ENCODE measurements around the gene GMEB1. TPM values are rescaled to one million over a fixed set of nuclear protein-coding genes. Genes with fewer than 3 reads are reported as not detected.
"Not testable (repeated sequence)": the region's sequence is repeated elsewhere in the genome, so short reads cannot be mapped to it uniquely, and the experiment has no call there.

Gene GMEB1
- total RNA-seq, 1 experiment from 2014 or later, result 5.2 TPM

- intact Hi-C loops (cut with micrococcal nuclease); BruUV-seq (replicated peaks): not testable (repeated sequence)
Measured at GRCh38 chr1:28725365-28725764, 56.8 kb downstream of the GMEB1 start.

GRCh38 chr1:28735961-28736449 lies 67.4 kb downstream of the GMEB1 start:
- TSS peak; percentile 69 for BruUV-seq (replicated peaks)
- Histone ChIP-seq H3K27me3 (ENCODE audit: low read length) (no peaks in the 10 kb centered on the region), H3K79me2 (ENCODE audit: low read length) (peaks cover 43% of the 10 kb centered on the region), H3K4me3 (ENCODE audit: low read length) (peak overlapping the region; percentile 90), H3K9ac (ENCODE audit: low read length) (peak overlapping the region; percentile 98), H3F3A (ENCODE audit: low read length, unreplicated experiment) (no peaks in the 10 kb centered on the region), H3K36me3 (ENCODE audit: low read depth, low read length) (peaks cover 24% of the 10 kb centered on the region), H3K27ac (ENCODE audit: low read length) (peak overlapping the region; percentile 4; the same call in 1 of the 2 replicates), H4K20me1 (ENCODE audit: low read length) (peaks cover 28% of the 10 kb centered on the region), H3K4me2 (ENCODE audit: low read length) (peak overlapping the region; percentile 83), H3K4me1 (ENCODE audit: insufficient read depth, low read length) (peaks cover 21% of the 10 kb centered on the region), H3K9me3 (ENCODE audit: low read length) (no peaks in the 10 kb centered on the region), H2AFZ (ENCODE audit: low read length) (peak overlapping the region; percentile 91), H3K9me2 (replicated peaks; ENCODE audit: low read length) (no peaks in the 10 kb centered on the region)
- intact Hi-C loops (cut with micrococcal nuclease), result loop anchor here (1.0 to 2.0 kb wide), 4 partner anchors 67 to 141 kb away; partner anchors contain the start of genes RNU11 and TAF12
- POLR2A ChIA-PET (ENCODE audit: unreplicated experiment), result interaction anchor here (0.5 to 1.3 kb wide), 7 partner anchors 12 to 93 kb away, joined by 4 to 32 read pairs (median 5); partner anchors contain the start of genes GMEB1, RNU11 and TAF12
- DNase-seq, result no peak
- CTCF ChIA-PET, result interaction anchor here (0.9 to 1.2 kb wide), 2 partner anchors 12 to 19 kb away, joined by 4 to 23 read pairs; no protein-coding TSS in a partner anchor
- no peak for ATAC-seq
- TF ChIP-seq, protein P1, sequence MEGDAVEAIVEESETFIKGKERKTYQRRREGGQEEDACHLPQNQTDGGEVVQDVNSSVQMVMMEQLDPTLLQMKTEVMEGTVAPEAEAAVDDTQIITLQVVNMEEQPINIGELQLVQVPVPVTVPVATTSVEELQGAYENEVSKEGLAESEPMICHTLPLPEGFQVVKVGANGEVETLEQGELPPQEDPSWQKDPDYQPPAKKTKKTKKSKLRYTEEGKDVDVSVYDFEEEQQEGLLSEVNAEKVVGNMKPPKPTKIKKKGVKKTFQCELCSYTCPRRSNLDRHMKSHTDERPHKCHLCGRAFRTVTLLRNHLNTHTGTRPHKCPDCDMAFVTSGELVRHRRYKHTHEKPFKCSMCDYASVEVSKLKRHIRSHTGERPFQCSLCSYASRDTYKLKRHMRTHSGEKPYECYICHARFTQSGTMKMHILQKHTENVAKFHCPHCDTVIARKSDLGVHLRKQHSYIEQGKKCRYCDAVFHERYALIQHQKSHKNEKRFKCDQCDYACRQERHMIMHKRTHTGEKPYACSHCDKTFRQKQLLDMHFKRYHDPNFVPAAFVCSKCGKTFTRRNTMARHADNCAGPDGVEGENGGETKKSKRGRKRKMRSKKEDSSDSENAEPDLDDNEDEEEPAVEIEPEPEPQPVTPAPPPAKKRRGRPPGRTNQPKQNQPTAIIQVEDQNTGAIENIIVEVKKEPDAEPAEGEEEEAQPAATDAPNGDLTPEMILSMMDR (conservative IDR thresholded peaks at IDR 0.05; ENCODE audit: low read depth, low read length), result no peak

More at GRCh38 chr1:28725365-28725764, 56.8 kb downstream of the GMEB1 start:
- DNase-seq; H3K27me3 ChIP-seq (ENCODE audit: low read length); H3K4me2 ChIP-seq (ENCODE audit: low read length); H3F3A ChIP-seq (ENCODE audit: low read length, unreplicated experiment); H3K9ac ChIP-seq (ENCODE audit: low read length); ATAC-seq; H3K9me2 ChIP-seq (replicated peaks; ENCODE audit: low read length); H3K36me3 ChIP-seq (ENCODE audit: low read depth, low read length); H2AFZ ChIP-seq (ENCODE audit: low read length); H3K9me3 ChIP-seq (ENCODE audit: low read length); H3K4me1 ChIP-seq (ENCODE audit: insufficient read depth, low read length); H3K4me3 ChIP-seq (ENCODE audit: low read length); CTCF ChIA-PET; H3K27ac ChIP-seq (ENCODE audit: low read length); POLR2A ChIA-PET (ENCODE audit: unreplicated experiment); H4K20me1 ChIP-seq (ENCODE audit: low read length); H3K79me2 ChIP-seq (ENCODE audit: low read length): not testable (repeated sequence)

GRCh38 chr1:28736450-28737306 lies 68.1 kb downstream of the GMEB1 start, which contains the start of gene YTHDF2:
YTHDF2 (plus strand) TSS chr1:28736940; CDS start chr1:28737121, 181 bp downstream.
- ChIA-PET POLR2A (ENCODE audit: unreplicated experiment) (interaction anchor here (0.5 to 1.3 kb wide), 8 partner anchors 11 to 874 kb away, joined by 4 to 32 read pairs (median 4); partner anchors contain the start of genes GMEB1, RNU11 and TAF12), CTCF (interaction anchor here (0.5 to 1.2 kb wide), 18 partner anchors 10 to 482 kb away, joined by 3 to 29 read pairs (median 6); partner anchors contain the start of gene TAF12)
- Histone ChIP-seq H3K9me3 (ENCODE audit: low read length) (no peaks in the 10 kb centered on the region), H3K36me3 (ENCODE audit: low read depth, low read length) (peaks cover 30% of the 10 kb centered on the region), H3K9me2 (replicated peaks; ENCODE audit: low read length) (no peaks in the 10 kb centered on the region), H3K4me3 (ENCODE audit: low read length) (peak within 1 kb of the TSS; percentile 90), H3K27ac (ENCODE audit: low read length) (peak within 1 kb of the TSS; percentile 70), H3K4me1 (ENCODE audit: insufficient read depth, low read length) (peaks cover 21% of the 10 kb centered on the region), H3K27me3 (ENCODE audit: low read length) (no peaks in the 10 kb centered on the region), H3F3A (ENCODE audit: low read length, unreplicated experiment) (no peaks in the 10 kb centered on the region), H2AFZ (ENCODE audit: low read length) (peak within 1 kb of the TSS; percentile 91), H4K20me1 (ENCODE audit: low read length) (peaks cover 34% of the 10 kb centered on the region), H3K9ac (ENCODE audit: low read length) (peak within 1 kb of the TSS; percentile 98), H3K4me2 (ENCODE audit: low read length) (peak within 1 kb of the TSS; percentile 83), H3K79me2 (ENCODE audit: low read length) (peaks cover 49% of the 10 kb centered on the region)
- ATAC-seq (peak; percentile 95), DNase-seq (peak; percentile 97)
- TF ChIP-seq, protein P1 (conservative IDR thresholded peaks at IDR 0.05; ENCODE audit: low read depth, low read length), result peak; percentile 92
- no peak for TF ChIP-seq EZH2phosphoT487 (IDR thresholded peaks at IDR 0.05; ENCODE audit: borderline replicate concordance, low read length)
- intact Hi-C loops (cut with micrococcal nuclease), result loop anchor here (1.0 to 2.0 kb wide), 4 partner anchors 67 to 141 kb away; partner anchors contain the start of genes RNU11 and TAF12
- no TSS peak for BruUV-seq (replicated peaks)
